22Rv1 (cell line): ENCODE measurements around the gene GPR156.
"Not testable (repeated sequence)": the region's sequence is repeated elsewhere in the genome, so short reads cannot be mapped to it uniquely, and the experiment has no call there.

ENCODE experiments used
- H3K27ac ChIP-seq: fragments of 450-650 bp; 2 replicates; pipeline ENCODE4 v1.5.1; 2017
- CTCF ChIP-seq: fragments of 450-650 bp; IDR thresholded peaks from 2 replicates; pipeline ENCODE4 v1.5.1; 2017; ENCODE audit warnings: mild to moderate bottlenecking
- ZFX ChIP-seq: fragments of 450-650 bp; IDR thresholded peaks from 2 replicates; pipeline ENCODE4 v1.6.1; 2017; ENCODE audit warnings: antibody characterized with exemption, borderline replicate concordance

GPR156 gene

GRCh38 chr3:120162400-120162799, 122.6 kb downstream of the GPR156 start:
- TF ChIP-seq ZFX (no peak), CTCF (no peak)
- peak overlapping the region; percentile 64 for H3K27ac ChIP-seq

- TF ChIP-seq ZFX, result no peak
- no peak for TF ChIP-seq CTCF
- H3K27ac ChIP-seq, result no peak overlapping the region
Observed at GRCh38 chr3:120161902-120162301, 123.1 kb downstream of the GPR156 start.

- H3K27ac ChIP-seq, result peak overlapping the region; percentile 45
- TF ChIP-seq ZFX, result no peak
- no peak for TF ChIP-seq CTCF
Observed at GRCh38 chr3:120160050-120160449, 125.0 kb downstream of the GPR156 start.

- H3K27ac ChIP-seq, result no peak overlapping the region
- TF ChIP-seq CTCF, result no peak
- no peak for TF ChIP-seq ZFX
Observed at GRCh38 chr3:120157681-120158080, 127.3 kb downstream of the GPR156 start.

- TF ChIP-seq CTCF (no peak), ZFX (no peak)
- H3K27ac ChIP-seq, result no peak overlapping the region
Observed at GRCh38 chr3:120157113-120157512, 127.9 kb downstream of the GPR156 start.

- TF ChIP-seq ZFX, result no peak
- no peak for TF ChIP-seq CTCF
- H3K27ac ChIP-seq, result no peak overlapping the region
Observed at GRCh38 chr3:120156699-120157098, 128.3 kb downstream of the GPR156 start.

- not testable (repeated sequence) for H3K27ac ChIP-seq
Observed at GRCh38 chr3:120155694-120156093, 129.3 kb downstream of the GPR156 start.

- no peak overlapping the region for H3K27ac ChIP-seq
- no peak for TF ChIP-seq ZFX
- no peak for TF ChIP-seq CTCF
Observed at GRCh38 chr3:120155108-120155507, 129.9 kb downstream of the GPR156 start.
